GM10248 (cell line): ENCODE results near the gene LRRC75B.
"Not testable (repeated sequence)": the region's sequence is repeated elsewhere in the genome, so short reads cannot be mapped to it uniquely, and the experiment has no call there.

Experiments used
- CTCF ChIA-PET: fragments of 300-600 bp; sonication (Branson Sonifier 250); formaldehyde crosslinking; extraction: SDS; loops from one replicate; lab custom pipeline; 2021; ENCODE audit warnings: antibody characterized with exemption; lab: Yijun Ruan, JAX
- POLR2A ChIA-PET: fragments of 350-650 bp; sonication (Branson Sonifier 250); formaldehyde crosslinking; extraction: SDS; loops from one replicate; lab custom pipeline; 2020; ENCODE audit warnings: antibody characterized with exemption; lab: Yijun Ruan, JAX
- DNase-seq: peaks from one replicate; pipeline ENCODE4 v3.0.0; 2012; ENCODE audit errors: extremely low spot score
- CTCF ChIP-seq: IDR thresholded peaks from 2 replicates; pipeline ENCODE4 v1.5.1; 2012; ENCODE audit warnings: mild to moderate bottlenecking, low read depth; ENCODE audit errors: extremely low read depth, missing control alignments, control extremely low read depth

Gene LRRC75B

GRCh38 chr22:24607429-24607983, 14.6 kb upstream of the LRRC75B start:
- CTCF ChIA-PET, POLR2A ChIA-PET: not testable (repeated sequence)
- peak; percentile 59 for DNase-seq

GRCh38 chr22:24606340-24606739, 13.5 kb upstream of the LRRC75B start:
- DNase-seq, POLR2A ChIA-PET, CTCF ChIA-PET: not testable (repeated sequence)

GRCh38 chr22:24603770-24604629, 11.1 kb upstream of the LRRC75B start:
- POLR2A ChIA-PET, DNase-seq: not testable (repeated sequence)
- CTCF ChIA-PET: interaction anchor here (1.3 kb wide), 1 partner anchor 10 kb away, joined by 5 read pairs; no protein-coding TSS in a partner anchor

GRCh38 chr22:24602847-24603769, 10.2 kb upstream of the LRRC75B start, which contains the start of gene GGT1:
TSS of gene GGT1 (plus strand) at chr22:24603193. CDS start at chr22:24611082, 7,889 bp downstream.
- CTCF ChIA-PET: interaction anchor here (1.3 kb wide), 1 partner anchor 9 kb away, joined by 5 read pairs; no protein-coding TSS in a partner anchor
- POLR2A ChIA-PET, DNase-seq: not testable (repeated sequence)

- POLR2A ChIA-PET, DNase-seq: not testable (repeated sequence)
- CTCF ChIA-PET: interaction anchor here (1.3 kb wide), 1 partner anchor 8 kb away, joined by 5 read pairs; no protein-coding TSS in a partner anchor
These were observed 9.4 kb upstream of the LRRC75B start for GRCh38 chr22:24602105-24602749.

GRCh38 chr22:24601217-24602104, 8.6 kb upstream of the LRRC75B start:
- POLR2A ChIA-PET: no interaction called here
- no peak for TF ChIP-seq CTCF
- DNase-seq: no peak
- CTCF ChIA-PET: no interaction called here

GRCh38 chr22:24599958-24600715, 7.3 kb upstream of the LRRC75B start:
- POLR2A ChIA-PET, DNase-seq, CTCF ChIA-PET: not testable (repeated sequence)

GRCh38 chr22:24599514-24599913, 6.6 kb upstream of the LRRC75B start:
- ChIA-PET POLR2A (no interaction called here), CTCF (no interaction called here)
- no peak for TF ChIP-seq CTCF
- DNase-seq: no peak

- POLR2A ChIA-PET, DNase-seq: not testable (repeated sequence)
- CTCF ChIA-PET: interaction anchor here (0.7 to 1.2 kb wide), 2 partner anchors 11 to 17 kb away, joined by 3 to 4 read pairs; no protein-coding TSS in a partner anchor
These were observed 4.2 kb upstream of the LRRC75B start for GRCh38 chr22:24597076-24597475.
